IPS-15b (cell line): ENCODE results near the gene UGT1A5.

Source experiments
- H3K27me3 ChIP-seq: one replicate; pipeline ENCODE4 v1.6.1; 2013; ENCODE audit warnings: low read length; ENCODE audit not compliant: control insufficient read depth, insufficient read depth
- H3K36me3 ChIP-seq: one replicate; pipeline ENCODE4 v1.6.1; 2013; ENCODE audit warnings: low read length; ENCODE audit not compliant: control insufficient read depth, insufficient read depth
- H3K4me1 ChIP-seq: one replicate; pipeline ENCODE4 v1.6.1; 2013; ENCODE audit warnings: mild to moderate bottlenecking, low read length; ENCODE audit not compliant: control insufficient read depth, insufficient read depth
- H3K4me3 ChIP-seq: one replicate; pipeline ENCODE4 v1.5.1; 2013; ENCODE audit warnings: low read depth, low read length
- H3K9ac ChIP-seq: one replicate; pipeline ENCODE4 v1.6.1; 2013; ENCODE audit warnings: low read depth, mild to moderate bottlenecking, low read length
- H3K9me3 ChIP-seq: one replicate; pipeline ENCODE4 v1.6.1; 2013; ENCODE audit warnings: mild to moderate bottlenecking, low read length; ENCODE audit not compliant: control insufficient read depth, insufficient read depth

The UGT1A5 gene

GRCh38 chr2:233712611-233713261 is at the start of gene UGT1A5:
Gene UGT1A5 (plus strand): TSS chr2:233712907. CDS start chr2:233712992, 85 bp downstream.
- no peaks in the 10 kb centered on the region for H3K27me3 ChIP-seq
- H3K9ac ChIP-seq: no peak within 1 kb of the TSS
- no peak within 1 kb of the TSS for H3K4me3 ChIP-seq
- no peaks in the 10 kb centered on the region for H3K9me3 ChIP-seq
- no peaks in the 10 kb centered on the region for H3K4me1 ChIP-seq
- H3K36me3 ChIP-seq: no peaks in the 10 kb centered on the region

- H3K27me3 ChIP-seq: no peaks in the 10 kb centered on the region
- H3K36me3 ChIP-seq: no peaks in the 10 kb centered on the region
- no peak overlapping the region for H3K9ac ChIP-seq
- H3K4me1 ChIP-seq: no peaks in the 10 kb centered on the region
- no peak overlapping the region for H3K4me3 ChIP-seq
- no peaks in the 10 kb centered on the region for H3K9me3 ChIP-seq
These were observed 48.8 kb upstream of the UGT1A5 start for GRCh38 chr2:233663911-233664310.

GRCh38 chr2:233668605-233669260 is 44.0 kb upstream of the UGT1A5 start:
- Histone ChIP-seq H3K4me3 (no peak overlapping the region), H3K9ac (no peak overlapping the region), H3K36me3 (no peaks in the 10 kb centered on the region), H3K4me1 (no peaks in the 10 kb centered on the region), H3K27me3 (no peaks in the 10 kb centered on the region), H3K9me3 (no peaks in the 10 kb centered on the region)

GRCh38 chr2:233671290-233672161 is 41.2 kb upstream of the UGT1A5 start, which contains the start of gene UGT1A9:
Gene UGT1A9 (plus strand): TSS chr2:233671898. CDS start chr2:233671935, 37 bp downstream.
- Histone ChIP-seq H3K27me3 (no peaks in the 10 kb centered on the region), H3K9me3 (no peaks in the 10 kb centered on the region), H3K9ac (no peak within 1 kb of the TSS), H3K4me1 (no peaks in the 10 kb centered on the region), H3K36me3 (no peaks in the 10 kb centered on the region), H3K4me3 (no peak within 1 kb of the TSS)

GRCh38 chr2:233672886-233673285 is 39.8 kb upstream of the UGT1A5 start:
- Histone ChIP-seq H3K9me3 (no peaks in the 10 kb centered on the region), H3K4me3 (no peak overlapping the region), H3K9ac (no peak overlapping the region), H3K27me3 (no peaks in the 10 kb centered on the region), H3K36me3 (no peaks in the 10 kb centered on the region), H3K4me1 (no peaks in the 10 kb centered on the region)

- no peaks in the 10 kb centered on the region for H3K4me1 ChIP-seq
- no peaks in the 10 kb centered on the region for H3K27me3 ChIP-seq
- no peaks in the 10 kb centered on the region for H3K36me3 ChIP-seq
- H3K9me3 ChIP-seq: no peaks in the 10 kb centered on the region
- no peak overlapping the region for H3K9ac ChIP-seq
- no peak overlapping the region for H3K4me3 ChIP-seq
These were observed 38.8 kb upstream of the UGT1A5 start for GRCh38 chr2:233673896-233674295.

GRCh38 chr2:233674314-233674713 is 38.4 kb upstream of the UGT1A5 start:
- no peaks in the 10 kb centered on the region for H3K9me3 ChIP-seq
- no peaks in the 10 kb centered on the region for H3K36me3 ChIP-seq
- H3K27me3 ChIP-seq: no peaks in the 10 kb centered on the region
- no peaks in the 10 kb centered on the region for H3K4me1 ChIP-seq
- no peak overlapping the region for H3K4me3 ChIP-seq
- no peak overlapping the region for H3K9ac ChIP-seq

- no peaks in the 10 kb centered on the region for H3K36me3 ChIP-seq
These were observed 37.7 kb upstream of the UGT1A5 start for GRCh38 chr2:233674995-233675394.

GRCh38 chr2:233676046-233676445 is 36.7 kb upstream of the UGT1A5 start:
- Histone ChIP-seq H3K27me3 (no peaks in the 10 kb centered on the region), H3K4me3 (no peak overlapping the region)

More at GRCh38 chr2:233674995-233675394, 37.7 kb upstream of the UGT1A5 start:
- Histone ChIP-seq H3K9me3 (no peaks in the 10 kb centered on the region), H3K4me1 (no peaks in the 10 kb centered on the region), H3K9ac (no peak overlapping the region), H3K27me3 (no peaks in the 10 kb centered on the region), H3K4me3 (no peak overlapping the region)

GRCh38 chr2:233679196-233679595 is 33.5 kb upstream of the UGT1A5 start:
- Histone ChIP-seq H3K9ac (no peak overlapping the region), H3K4me3 (no peak overlapping the region), H3K4me1 (no peaks in the 10 kb centered on the region), H3K27me3 (no peaks in the 10 kb centered on the region), H3K9me3 (no peaks in the 10 kb centered on the region), H3K36me3 (no peaks in the 10 kb centered on the region)

More at GRCh38 chr2:233676046-233676445, 36.7 kb upstream of the UGT1A5 start:
- Histone ChIP-seq H3K9ac (no peak overlapping the region), H3K9me3 (no peaks in the 10 kb centered on the region), H3K36me3 (no peaks in the 10 kb centered on the region), H3K4me1 (no peaks in the 10 kb centered on the region)

- Histone ChIP-seq H3K4me3 (no peak overlapping the region), H3K4me1 (no peaks in the 10 kb centered on the region), H3K9ac (no peak overlapping the region), H3K9me3 (no peaks in the 10 kb centered on the region), H3K36me3 (no peaks in the 10 kb centered on the region), H3K27me3 (no peaks in the 10 kb centered on the region)
These were observed 32.2 kb upstream of the UGT1A5 start for GRCh38 chr2:233680361-233681045.
